NT2/D1 (cell line): ENCODE measurements around the gene TNFRSF12A.

Experiments used
- SUZ12 ChIP-seq: IDR thresholded peaks from 2 replicates; pipeline ENCODE4 v1.6.1; 2011; ENCODE audit not compliant: insufficient read length, insufficient read depth; ENCODE audit errors: extremely low read depth
- YY1 ChIP-seq: IDR thresholded peaks from 2 replicates; pipeline ENCODE4 v1.6.1; 2011; ENCODE audit not compliant: insufficient read length, insufficient read depth

- TF ChIP-seq SUZ12 = no peak
- no peak for TF ChIP-seq YY1
Observed at GRCh38 chr16:2983706-2984136, 36.4 kb upstream of the TNFRSF12A start.
